GM12801 (cell line): ENCODE data around the gene DBNL.

Source experiments
- CTCF ChIP-seq: IDR thresholded peaks from one replicate; pipeline ENCODE4 v1.5.1; 2011; ENCODE audit warnings: control low read depth; ENCODE audit not compliant: insufficient read length; ENCODE audit errors: extremely low read depth

Gene DBNL

GRCh38 chr7:44057181-44057848 lies 12.8 kb downstream of the DBNL start:
- TF ChIP-seq CTCF = no peak

GRCh38 chr7:44057849-44058758 lies 13.6 kb downstream of the DBNL start:
- no peak for TF ChIP-seq CTCF

- TF ChIP-seq CTCF = no peak
Observed at GRCh38 chr7:44058759-44059218, 14.3 kb downstream of the DBNL start.

- TF ChIP-seq CTCF = no peak
Observed at GRCh38 chr7:44059219-44060090, 15.0 kb downstream of the DBNL start.

- TF ChIP-seq CTCF = no peak
Observed at GRCh38 chr7:44060091-44060947, 15.8 kb downstream of the DBNL start.

GRCh38 chr7:44060948-44061644 lies 16.6 kb downstream of the DBNL start:
- no peak for TF ChIP-seq CTCF
